HG03575 (cell line): Measurements from ENCODE around the gene SNRPF.
A peak's percentile ranks its signal among the peaks of the same experiment; 100 is the strongest.
"Not testable (repeated sequence)": the region's sequence is repeated elsewhere in the genome, so short reads cannot be mapped to it uniquely, and the experiment has no call there.

ENCODE experiments used
- ATAC-seq: cut with Tn5 transposase; IDR thresholded peaks from one replicate; pipeline ENCODE4 v1.9.1; 2021; ENCODE audit not compliant: unreplicated experiment, insufficient number of reproducible peaks, low FRiP score; ENCODE audit errors: extremely low read depth

The SNRPF gene

DNA sequence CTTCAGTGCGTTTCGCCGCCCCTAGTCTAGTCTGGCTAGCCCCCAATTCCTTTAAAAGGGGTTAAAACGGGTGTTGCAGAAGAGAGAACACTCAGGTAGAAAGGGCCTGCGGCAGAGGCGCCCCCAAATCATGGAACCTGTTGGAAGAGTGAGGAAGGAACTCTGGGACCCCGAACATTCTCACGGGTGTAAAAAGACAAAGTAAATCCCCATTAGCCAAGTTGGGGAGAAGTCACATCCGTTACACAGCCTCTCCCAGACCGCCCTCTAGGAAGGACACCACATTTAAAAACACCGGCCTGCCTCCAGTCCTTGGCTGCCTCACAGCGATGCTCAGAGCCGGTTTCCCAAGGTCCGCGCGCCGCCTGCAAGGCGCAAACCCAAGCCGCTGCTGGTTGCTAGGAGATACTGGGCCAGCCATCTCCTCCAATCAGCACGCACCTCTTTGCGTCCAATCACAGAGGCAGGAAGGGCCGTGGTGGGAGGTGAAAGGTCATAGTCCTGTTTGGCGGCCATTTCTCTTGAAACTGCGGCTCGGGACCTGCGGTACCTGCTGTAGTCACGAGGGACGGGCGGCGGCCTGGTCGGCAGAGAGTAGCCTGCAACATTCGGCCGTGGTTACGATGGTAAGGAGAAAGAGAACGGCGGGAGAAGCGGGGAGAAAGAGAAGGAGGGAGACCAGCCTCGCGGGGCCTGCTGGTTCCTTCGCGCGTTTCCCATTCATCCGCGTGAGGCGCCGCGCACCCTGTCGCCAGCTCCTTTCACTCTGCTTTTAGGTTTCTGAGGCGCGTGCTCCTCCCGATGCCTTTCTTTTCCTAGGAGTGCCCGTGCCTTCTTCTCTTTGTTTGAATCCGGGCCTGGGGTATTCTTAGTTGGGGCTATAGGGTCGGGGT, at the start of gene SNRPF:
Gene SNRPF (plus strand): TSS at position 502 of the 893 bp plus-strand sequence. CDS start 122 bp downstream, at position 624.
- ATAC-seq, result peak; percentile 93

DNA sequence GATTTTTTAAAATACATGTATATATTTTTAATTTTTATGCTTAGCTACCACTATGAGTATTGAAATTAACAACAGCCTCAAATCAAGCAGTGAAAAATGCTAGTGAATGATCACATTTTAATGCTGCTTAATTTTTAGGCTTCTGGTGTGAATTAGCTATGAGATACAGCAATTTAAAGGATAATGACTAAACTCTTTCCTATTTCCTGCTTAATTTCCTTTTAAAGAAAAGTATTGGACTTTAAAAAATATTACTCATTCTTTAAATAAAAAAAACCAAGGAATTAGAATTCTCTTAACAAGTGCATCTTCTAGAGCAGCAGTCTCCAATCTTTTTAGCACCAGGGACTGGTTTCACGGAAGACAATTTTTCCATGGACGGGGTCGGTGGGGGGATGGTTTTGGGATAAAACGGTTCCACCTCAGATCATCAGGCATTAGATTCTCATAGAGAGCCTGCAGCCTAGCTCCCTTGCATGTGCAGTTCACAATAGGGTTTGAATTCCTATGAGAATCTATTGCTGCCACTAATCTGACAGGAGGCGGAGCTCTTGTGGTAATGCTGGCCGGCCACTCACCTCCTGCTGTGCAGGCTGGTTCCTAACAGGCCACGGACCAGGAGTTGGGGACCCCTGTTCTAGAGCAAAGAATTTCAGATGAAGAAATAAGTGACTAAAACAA, 49.6 kb upstream of the SNRPF start:
- no peak for ATAC-seq

DNA sequence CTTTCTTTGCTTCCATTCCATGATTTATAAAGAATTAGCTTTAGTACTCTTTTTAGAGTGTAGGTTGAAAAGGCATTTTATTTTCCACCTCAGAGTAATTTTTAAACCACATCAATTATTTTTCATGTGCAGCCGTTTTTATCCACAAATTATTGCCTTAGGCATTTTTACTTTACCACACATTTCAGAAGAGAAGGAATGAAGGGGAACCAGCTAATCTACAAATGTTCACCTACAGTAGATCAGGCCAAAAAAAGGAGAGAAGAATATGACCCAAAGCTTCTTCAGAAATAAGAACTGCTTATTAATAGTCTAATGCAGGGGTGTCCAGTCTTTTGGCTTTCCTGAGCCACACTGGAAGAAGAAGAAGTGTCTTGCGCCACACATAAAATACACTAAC, 48.3 kb upstream of the SNRPF start:
- ATAC-seq, result no peak

DNA sequence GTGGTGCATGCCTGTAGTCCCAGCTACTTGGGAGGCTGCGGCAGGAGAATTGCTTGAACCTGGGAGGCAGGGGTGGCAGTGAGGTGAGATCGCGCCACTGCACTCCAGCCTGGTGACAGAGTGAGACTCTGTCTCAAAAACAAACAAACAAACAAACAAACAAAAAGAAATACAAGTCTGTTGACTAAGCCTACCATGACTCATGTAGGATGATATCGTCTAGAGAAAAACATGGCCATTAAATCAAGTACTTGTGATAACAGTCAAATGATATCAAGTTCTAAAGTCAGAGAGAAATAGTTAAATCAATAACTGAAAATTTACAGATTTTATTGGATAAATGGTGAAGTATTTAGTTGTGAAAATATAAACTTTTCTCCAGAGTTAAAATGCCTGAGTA, 46.6 kb upstream of the SNRPF start:
- ATAC-seq, result not testable (repeated sequence)

DNA sequence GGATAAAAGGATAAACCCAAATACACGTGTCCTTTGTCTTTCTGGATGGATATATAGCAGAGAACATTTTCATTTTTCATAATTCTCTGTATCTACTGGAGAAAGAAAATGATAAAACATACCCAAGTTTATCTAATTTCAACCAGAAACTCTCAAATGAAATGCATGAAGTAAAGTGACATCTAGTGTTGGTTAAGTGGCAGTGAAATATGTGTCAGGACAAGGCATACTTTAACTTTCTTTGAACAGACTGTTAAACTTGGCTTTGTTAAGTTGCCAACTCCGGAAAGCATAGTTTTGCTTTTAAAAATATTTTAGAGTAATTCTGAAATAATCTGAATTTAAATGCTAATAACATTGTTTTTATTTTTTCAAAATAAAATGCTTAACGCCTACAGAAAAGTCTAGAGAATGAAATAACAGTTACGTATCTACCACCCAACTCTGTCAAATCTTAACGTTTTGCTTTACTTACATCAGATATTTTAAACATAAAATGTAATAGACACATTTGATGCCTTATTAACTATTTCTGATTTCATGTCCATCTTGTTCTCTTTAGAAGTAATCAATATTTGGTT, 43.0 kb upstream of the SNRPF start:
- ATAC-seq, result no peak

DNA sequence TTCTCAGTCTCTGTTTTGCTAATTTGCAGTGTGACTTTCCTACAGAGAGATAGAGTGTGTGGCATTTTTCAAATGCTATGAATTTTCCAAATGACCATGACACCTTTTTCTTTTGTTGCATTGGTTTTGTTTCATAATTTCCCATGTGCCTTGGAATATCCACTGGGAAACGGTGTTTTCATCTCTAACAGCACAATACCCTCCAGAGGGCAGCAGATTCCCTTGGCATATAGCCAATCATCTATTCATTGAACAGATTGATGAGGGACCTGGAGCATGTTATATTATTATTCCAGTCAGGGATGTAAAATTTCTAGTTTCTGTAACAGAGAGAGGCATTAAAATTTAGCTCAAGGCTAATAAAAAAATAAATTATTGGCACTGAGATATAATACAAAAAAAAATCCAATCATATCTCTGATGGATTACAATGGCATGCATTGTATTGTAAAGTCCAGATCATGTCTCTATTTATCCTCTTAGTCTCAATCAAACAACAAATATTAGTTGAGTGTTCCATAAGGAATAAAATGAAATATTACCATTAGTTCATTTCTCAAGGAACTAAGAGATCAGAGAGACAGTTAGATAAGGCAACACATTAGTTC, 38.6 kb upstream of the SNRPF start:
- ATAC-seq, result no peak

DNA sequence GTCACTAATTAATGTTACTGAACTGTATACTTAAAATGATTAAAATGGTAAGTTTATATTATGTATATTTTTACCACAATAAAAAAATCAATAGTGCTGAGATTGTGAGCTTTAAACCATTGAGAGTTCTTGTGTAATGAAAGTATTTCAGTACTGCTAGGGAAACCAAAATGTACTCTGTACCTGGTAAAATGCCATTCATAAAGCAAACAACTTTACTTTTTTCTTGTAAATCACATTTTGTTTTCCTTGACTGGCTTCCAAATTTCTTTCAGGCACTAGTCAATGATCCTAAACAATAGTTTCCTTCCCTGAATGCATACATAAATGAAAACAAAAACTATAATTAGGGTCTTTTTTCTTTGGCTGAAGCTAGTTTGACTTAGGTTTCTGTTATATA, 29.4 kb upstream of the SNRPF start:
- no peak for ATAC-seq

DNA sequence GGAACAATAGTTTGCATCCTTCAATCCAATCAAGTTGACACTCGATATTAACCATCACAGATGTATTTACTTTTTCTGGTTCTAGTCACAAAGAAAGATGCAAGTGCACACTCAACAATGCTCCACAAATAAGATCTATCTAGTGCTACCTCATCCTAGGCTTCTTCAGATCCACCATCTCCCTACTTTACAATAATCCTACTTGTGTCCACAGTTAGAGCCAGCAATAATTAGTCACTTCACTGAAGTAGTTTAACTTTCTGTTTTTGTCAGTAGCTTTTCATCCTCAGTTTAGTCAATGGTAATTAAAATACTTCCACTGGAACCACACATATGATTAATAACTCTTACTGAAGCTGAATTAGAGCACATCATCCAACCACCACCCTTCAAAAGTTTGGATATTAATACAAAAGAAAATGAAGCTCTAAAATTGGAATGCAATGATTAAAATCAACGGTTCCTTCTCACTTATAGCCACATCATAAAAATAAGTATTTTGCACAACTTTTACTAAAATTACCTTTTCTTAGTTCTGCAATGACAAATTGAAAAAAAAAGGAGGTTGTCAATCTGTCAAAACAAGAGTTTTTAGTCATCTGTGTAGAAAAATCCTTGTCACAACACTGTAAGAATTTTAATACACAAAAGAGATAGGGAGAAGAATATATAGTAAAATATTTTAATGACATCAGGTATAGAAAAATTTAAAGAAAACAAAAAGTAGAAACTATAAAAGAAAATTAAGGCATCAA, 28.2 kb upstream of the SNRPF start:
- no peak for ATAC-seq

DNA sequence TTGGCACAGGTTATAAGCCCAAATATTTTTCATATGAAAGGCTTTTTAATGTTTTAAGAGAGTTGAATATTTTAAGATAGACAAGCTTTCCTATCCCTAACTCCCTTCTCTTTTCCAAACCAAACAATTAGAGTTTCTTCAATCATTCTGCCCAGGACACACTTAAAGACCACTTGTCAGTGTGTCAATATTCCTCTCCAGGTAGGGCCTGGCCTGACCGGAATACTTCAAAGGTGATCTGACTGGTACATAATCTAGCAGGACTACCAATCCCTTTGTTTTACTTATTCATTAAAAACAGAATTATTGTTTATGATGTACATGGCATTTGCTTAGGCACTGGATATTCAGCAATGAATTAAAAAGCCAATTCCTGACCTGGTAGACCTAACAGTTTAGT, 24.2 kb upstream of the SNRPF start:
- ATAC-seq, result no peak

DNA sequence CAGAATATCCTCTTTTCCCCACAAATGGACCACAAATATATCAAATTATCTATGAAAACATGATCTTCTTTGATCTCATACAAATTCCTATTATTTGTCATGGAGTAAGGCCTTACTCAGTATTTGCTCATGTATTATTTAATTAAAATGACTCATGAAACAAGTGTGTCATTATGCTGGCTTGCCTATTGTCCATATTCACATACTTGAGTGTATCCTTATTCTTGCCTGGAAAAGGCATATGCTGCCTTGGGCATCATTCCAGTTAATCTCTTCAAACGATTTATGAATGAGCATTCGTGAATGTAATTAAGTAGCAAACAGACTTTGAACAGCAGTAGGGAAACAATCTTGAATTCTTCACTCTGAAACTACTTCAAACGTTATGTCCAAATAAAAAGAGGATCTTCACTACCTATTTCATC, 22.6 kb upstream of the SNRPF start:
- no peak for ATAC-seq

DNA sequence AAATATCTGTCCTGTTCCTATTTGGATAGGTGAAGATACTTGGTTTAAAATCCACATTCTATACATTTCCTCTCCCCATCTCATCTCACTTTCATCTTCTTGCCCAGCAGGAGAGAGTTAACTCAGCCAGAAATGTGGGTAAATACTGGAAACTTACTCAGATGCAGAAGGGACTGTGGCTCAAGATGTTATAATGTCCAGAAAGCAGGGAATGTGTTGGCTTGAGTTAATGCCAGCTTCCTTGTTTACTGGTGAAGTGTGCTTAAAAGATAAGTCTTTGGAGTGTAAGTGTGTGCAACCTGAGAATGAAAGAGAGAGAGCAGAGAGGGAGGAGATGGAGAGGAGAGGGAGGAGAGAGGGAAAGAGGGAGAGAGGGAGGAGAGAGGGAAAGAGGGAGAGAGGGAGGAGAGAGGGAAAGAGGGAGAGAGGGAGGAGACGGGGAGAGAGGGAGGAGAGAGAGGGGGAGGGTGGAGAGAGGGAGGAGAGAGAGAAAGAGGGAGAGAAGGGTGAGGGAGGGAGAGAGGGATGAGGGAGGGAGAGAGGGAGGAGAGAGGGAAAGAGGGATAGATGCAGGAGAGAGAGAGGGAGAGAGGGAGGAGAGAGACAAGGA, 22.0 kb upstream of the SNRPF start:
- ATAC-seq, result no peak

DNA sequence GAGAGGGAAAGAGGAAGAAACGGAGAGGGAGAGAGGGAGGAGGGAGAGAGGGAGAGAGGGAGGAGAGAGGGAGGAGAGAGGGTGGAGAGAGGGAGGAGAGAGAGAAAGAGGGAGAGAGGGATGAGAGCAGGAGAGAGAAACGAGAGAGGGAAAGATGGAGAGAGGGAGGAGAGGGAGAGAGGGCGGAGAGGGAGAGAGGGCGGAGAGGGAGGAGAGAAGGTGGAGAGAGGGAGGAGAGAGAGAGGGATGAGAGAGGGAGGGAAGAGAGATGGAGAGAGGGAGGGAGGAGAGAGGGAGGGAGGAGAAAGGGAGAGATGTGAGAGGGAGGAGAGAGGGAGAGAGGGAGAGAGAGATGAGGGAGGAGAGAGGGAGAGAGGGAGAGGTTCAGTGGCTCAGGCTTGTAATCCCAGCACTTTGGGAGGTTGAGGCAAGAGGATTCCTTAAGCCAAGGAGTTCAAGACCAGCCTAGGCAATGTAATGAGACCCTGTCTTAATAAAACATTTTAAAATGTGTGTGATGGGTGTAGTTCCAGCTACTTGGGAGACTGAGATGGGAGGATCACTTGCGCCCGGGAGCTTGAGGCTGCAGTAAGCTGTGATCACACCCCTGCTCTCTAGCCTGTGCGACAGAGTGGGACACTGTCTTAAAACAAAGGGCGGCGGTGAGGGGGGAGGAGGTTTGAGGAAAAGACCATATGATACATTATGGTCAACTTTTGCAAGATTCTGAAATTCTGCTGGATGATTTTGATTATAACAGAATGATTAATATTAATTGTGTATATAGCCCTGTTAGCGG, 21.3 kb upstream of the SNRPF start:
- ATAC-seq, result no peak

DNA sequence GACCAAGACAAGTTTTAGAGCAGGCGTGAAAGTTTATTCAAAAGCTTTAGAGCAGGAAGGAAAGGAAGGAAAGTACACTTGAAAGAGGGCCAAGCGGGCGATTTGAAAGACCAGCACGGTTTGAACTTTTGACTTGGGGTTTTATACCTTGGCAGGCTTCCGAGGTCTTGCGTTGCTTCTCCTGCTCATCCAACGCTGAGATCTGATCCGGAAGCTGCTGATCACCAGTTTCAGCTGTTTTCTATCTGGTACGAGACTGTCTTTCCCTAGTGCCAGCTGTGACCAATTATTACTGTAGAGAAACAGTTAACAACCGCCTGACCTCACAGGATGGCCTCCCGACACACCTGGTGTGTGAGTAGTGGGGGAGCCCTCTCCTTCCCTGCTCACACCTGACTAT, 20.6 kb upstream of the SNRPF start:
- no peak for ATAC-seq

DNA sequence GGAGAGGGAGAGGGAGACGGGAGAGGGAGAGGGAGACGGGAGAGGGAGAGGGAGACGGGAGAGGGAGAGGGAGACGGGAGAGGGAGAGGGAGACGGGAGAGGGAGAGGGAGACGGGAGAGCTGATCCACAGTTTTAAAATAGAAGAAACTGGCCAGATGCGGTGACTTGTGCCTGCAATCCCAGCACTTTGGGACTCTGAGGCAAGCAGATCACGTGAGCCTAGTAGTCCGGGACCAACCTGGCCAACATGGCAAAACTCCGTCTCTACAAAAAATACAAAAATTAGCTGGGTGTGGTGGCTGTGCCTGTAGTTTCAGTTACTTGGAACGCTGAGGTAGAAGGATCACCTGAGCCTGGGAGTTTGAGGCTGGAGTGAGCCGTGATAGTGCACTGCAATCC, 16.3 kb upstream of the SNRPF start:
- ATAC-seq, result not testable (repeated sequence)

DNA sequence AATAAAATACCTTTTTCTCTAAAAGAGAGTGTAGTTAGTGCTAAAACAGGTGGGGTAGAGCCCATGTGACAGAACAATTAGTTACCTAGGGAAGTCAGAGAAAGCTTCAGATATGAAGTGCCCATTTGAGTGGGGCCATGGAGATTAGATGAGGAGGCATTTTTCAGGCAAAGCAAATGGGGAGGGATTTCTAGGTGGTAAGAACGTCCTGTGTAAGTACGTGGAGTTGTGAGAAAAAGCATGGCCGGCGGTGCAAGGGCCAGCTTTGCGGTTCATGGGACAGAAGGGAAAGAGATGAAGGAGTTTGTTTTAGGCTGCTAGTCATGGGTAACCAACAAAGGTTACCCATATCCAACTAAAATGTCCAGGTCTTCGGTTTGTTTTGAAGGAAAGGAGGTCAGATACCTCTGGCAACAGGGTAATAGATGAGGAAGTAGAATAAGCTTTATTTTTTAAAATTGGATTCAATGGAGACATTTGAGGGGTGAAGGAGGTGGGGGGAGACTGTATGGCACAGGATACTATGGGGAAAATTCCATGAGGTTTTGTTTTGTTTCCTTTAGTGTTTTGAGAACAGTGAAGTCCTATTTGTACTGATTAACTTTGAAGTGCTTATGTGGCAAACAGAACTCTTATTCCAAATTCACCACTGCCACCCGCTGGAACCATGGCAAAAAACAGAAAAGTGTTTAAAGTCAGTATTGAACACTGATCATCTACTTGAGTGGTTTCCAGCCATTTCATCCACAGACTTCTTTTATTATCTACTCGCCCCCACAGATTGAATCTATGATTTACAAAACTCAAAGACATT, 10.0 kb upstream of the SNRPF start:
- no peak for ATAC-seq

DNA sequence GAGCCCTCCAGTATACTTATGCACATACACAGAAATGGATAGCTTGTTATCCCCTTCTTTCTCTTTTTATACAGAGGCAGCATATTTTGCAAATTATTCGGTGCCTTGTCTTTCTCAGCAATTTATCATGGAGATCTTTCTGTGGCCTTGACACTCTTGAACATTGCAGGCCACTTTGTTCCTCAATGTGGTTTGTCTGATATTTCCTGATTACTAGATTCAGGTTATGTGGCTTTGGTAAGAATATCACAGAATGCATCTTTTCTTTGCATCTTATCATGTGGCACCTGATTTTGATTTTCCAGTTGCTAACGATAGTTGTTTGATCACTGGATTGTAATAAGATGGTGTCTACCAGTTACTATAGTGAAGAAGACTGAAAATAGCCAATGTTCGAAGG, 7.1 kb upstream of the SNRPF start:
- no peak for ATAC-seq

DNA sequence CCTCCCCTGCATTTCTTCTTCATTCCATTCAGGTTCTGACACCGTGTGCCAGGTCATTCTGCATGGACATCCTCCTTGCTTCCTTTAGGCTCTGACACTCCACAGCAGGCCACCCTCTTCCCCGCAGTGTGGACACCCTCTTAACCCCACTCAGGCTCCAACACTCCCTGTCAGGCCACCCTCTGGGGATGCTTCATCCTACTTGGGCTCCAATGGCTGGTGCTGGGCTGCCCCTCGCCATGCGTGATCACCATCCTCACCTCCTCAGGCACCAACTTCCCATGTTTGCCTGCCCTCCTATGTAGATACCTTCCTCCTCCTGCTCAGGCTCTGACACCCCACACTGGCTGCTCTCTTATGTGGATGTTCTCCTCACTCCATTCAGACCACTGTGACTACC, 6.6 kb upstream of the SNRPF start:
- no peak for ATAC-seq
